HepG2 (cell line): ENCODE measurements around the gene ANO1. TPM values are rescaled to one million over a fixed set of nuclear protein-coding genes. Genes with fewer than 3 reads are reported as not detected.

Experiments
- ATAC-seq: fragments of 200-7000 bp; cut with Tn5 transposase; 3 replicates; pipeline ENCODE4 v1.9.1; 2020; ENCODE audit warnings: mild to moderate bottlenecking, moderate library complexity
- BruUV-seq: library from RNA; stranded (reverse); fragments of 400-500 nt; replicated peaks from 2 replicates; lab custom pipeline; 2021; lab: Mats Ljungman, UMichigan
- CTCF ChIA-PET: fragments of 300-600 bp; formaldehyde crosslinking; extraction: SDS; loops from one replicate; lab custom pipeline; 2021; ENCODE audit warnings: low total read pairs, inconsistent platforms, low intra/inter-chr PET ratio; lab: Yijun Ruan, JAX
- POLR2A ChIA-PET: fragments of 350-600 bp; sonication (Branson Sonifier 250); formaldehyde crosslinking; loops from one replicate; lab custom pipeline; 2020; ENCODE audit warnings: antibody characterized with exemption, inconsistent platforms; lab: Yijun Ruan, JAX
- DNase-seq: peaks from one replicate; pipeline ENCODE4 v3.0.0-alpha.2; 2015; ENCODE audit warnings: low spot score
- FAIRE-seq: peaks from 3 replicates; lab custom pipeline; 2011; peaks lifted over from hg19 to GRCh38; lab: Jason Lieb, UNC
- H2AFZ ChIP-seq: one replicate; pipeline ENCODE4 v1.6.1; 2011; ENCODE audit warnings: low read length, inconsistent platforms
- H3K27ac ChIP-seq: fragments of 300-600 bp; 3 replicates; pipeline ENCODE4 v1.8.0; 2011; ENCODE audit warnings: mixed run types, mild to moderate bottlenecking, mixed read lengths, low read length, inconsistent platforms; ENCODE audit not compliant: insufficient read depth; ENCODE audit errors: extremely low read length
- H3K27me3 ChIP-seq, 2 experiments: fragments of 200-600 bp in 1 of 2; 2 replicates in 1 of 2; 3 replicates in 1 of 2; pipeline versions ENCODE4 v1.6.0 to v1.8.0; 2011; ENCODE audit warnings: low read length in 2 of 2, mild to moderate bottlenecking in 2 of 2, moderate library complexity in 2 of 2, inconsistent platforms in 1 of 2; ENCODE audit not compliant: insufficient read depth in 2 of 2, control insufficient read depth in 1 of 2
- H3K36me3 ChIP-seq, 2 experiments: fragments of 200-600 bp in 1 of 2; replicated peaks in 1 of 2; 2 replicates in 1 of 2; 3 replicates in 1 of 2; pipeline versions ENCODE4 v1.5.1 to v1.8.0; 2011; ENCODE audit warnings: low read length in 2 of 2, inconsistent platforms in 1 of 2; ENCODE audit not compliant: insufficient read depth in 2 of 2, control insufficient read depth in 1 of 2
- H3K4me1 ChIP-seq: 2 replicates; pipeline ENCODE4 v1.5.1; 2012; ENCODE audit warnings: low read length, inconsistent platforms; ENCODE audit not compliant: insufficient read depth
- H3K4me2 ChIP-seq: 2 replicates; pipeline ENCODE4 v1.6.0; 2011; ENCODE audit warnings: low read depth, low read length, inconsistent platforms
- H3K4me3 ChIP-seq, 3 experiments: fragments of 200-600 bp in 1 of 3; sonication (generic), shearing (Covaris generic) in 1 of 3; replicated peaks in 1 of 3; 2 replicates each; pipeline ENCODE4 v1.5.1; 2011 to 2016; ENCODE audit warnings: low read length in 3 of 3, inconsistent platforms in 2 of 3, low read depth in 2 of 3, mild to moderate bottlenecking in 2 of 3, control low read depth in 1 of 3, mixed read lengths in 1 of 3; ENCODE audit not compliant: insufficient read depth in 1 of 3
- H3K79me2 ChIP-seq: one replicate; pipeline ENCODE4 v1.6.1; 2011; ENCODE audit warnings: low read length, inconsistent platforms; ENCODE audit not compliant: insufficient read depth
- H3K9ac ChIP-seq: 2 replicates; pipeline ENCODE4 v1.6.0; 2011; ENCODE audit warnings: mild to moderate bottlenecking, low read depth, low read length, inconsistent platforms; ENCODE audit not compliant: insufficient read depth
- H3K9me3 ChIP-seq: 2 replicates; pipeline ENCODE4 v1.5.1; 2012; ENCODE audit warnings: mild to moderate bottlenecking, low read length
- H4K20me1 ChIP-seq: 2 replicates; pipeline ENCODE4 v1.6.0; 2011; ENCODE audit warnings: inconsistent platforms, mild to moderate bottlenecking, low read length, moderate library complexity; ENCODE audit not compliant: insufficient read depth
- HES4 ChIP-seq: sonication (generic); formaldehyde crosslinking; IDR thresholded peaks from 2 replicates; pipeline ENCODE4 v1.9.0; 2021; ENCODE audit warnings: mild to moderate bottlenecking, missing genetic modification reagents, borderline replicate concordance
- JUND ChIP-seq: sonication (generic); formaldehyde crosslinking; IDR thresholded peaks from 2 replicates; pipeline ENCODE4 v1.8.0; 2022; ENCODE audit warnings: mild to moderate bottlenecking, missing genetic modification reagents
- KDM5A ChIP-seq: fragments of 200-600 bp; sonication (generic); IDR thresholded peaks from 2 replicates; pipeline ENCODE4 v1.7.0; 2018; ENCODE audit warnings: antibody characterized with exemption, mild to moderate bottlenecking, low read length, borderline replicate concordance
- MXD3 ChIP-seq: IDR thresholded peaks from 2 replicates; pipeline ENCODE4 v1.6.1; 2016; ENCODE audit warnings: mild to moderate bottlenecking, missing biosample characterization, missing genetic modification reagents
- RARA ChIP-seq: IDR thresholded peaks from 2 replicates; pipeline ENCODE4 v1.6.1; 2016; ENCODE audit warnings: missing genetic modification reagents, missing compliant biosample characterization
- RNF2 ChIP-seq: fragments of 450-650 bp; conservative IDR thresholded peaks from 2 replicates; pipeline ENCODE4 v1.6.1; 2016; ENCODE audit warnings: low read depth
- SUZ12 ChIP-seq: fragments of 150-350 bp; IDR thresholded peaks from 2 replicates; pipeline ENCODE4 v1.6.1; 2014; ENCODE audit warnings: low read depth, low read length
- ZBTB20 ChIP-seq: sonication (generic); formaldehyde crosslinking; IDR thresholded peaks from 2 replicates; pipeline ENCODE4 v1.8.1; 2023; ENCODE audit warnings: missing genetic modification reagents, low read depth, mild to moderate bottlenecking, borderline replicate concordance
- ZMAT5 ChIP-seq: sonication (generic); formaldehyde crosslinking; IDR thresholded peaks from 2 replicates; pipeline ENCODE4 v1.5.0; 2020; ENCODE audit warnings: mild to moderate bottlenecking, low read depth, missing genetic modification reagents, borderline replicate concordance
- ZNF549 ChIP-seq: sonication (generic); formaldehyde crosslinking; IDR thresholded peaks from 2 replicates; pipeline ENCODE4 v1.5.0; 2020; ENCODE audit warnings: missing genetic modification reagents
- ZNF782 ChIP-seq: sonication (generic); formaldehyde crosslinking; IDR thresholded peaks from 2 replicates; pipeline ENCODE4 v1.4.0; 2020; ENCODE audit warnings: missing genetic modification reagents, mild to moderate bottlenecking, borderline replicate concordance
- WGBS: methylation state at CpG from one replicate; pipeline ENCODE4 v1.1.6; 2017; ENCODE audit warnings: low lambda C conversion rate; 5-methylcytosine and 5-hydroxymethylcytosine counted together
- in situ Hi-C: cut with HindIII; loops from 2 replicates; pipeline ENCODE4 v1.10.0; 2017; ENCODE audit warnings: low pct_unique_long_range_greater_than_20kb; ENCODE audit not compliant: extremely low pct_ligation_motif_present
- intact Hi-C: fragments of 100-400 bp; cut with micrococcal nuclease; formaldehyde crosslinking; loops from one replicate; pipeline ENCODE4 v1.10.0; 2022; ENCODE audit not compliant: unreplicated experiment
- polyA plus RNA-seq, 8 experiments: library from polyadenylated mRNA; depleted of rRNA in 3 of 8; stranded (reverse) in 7 of 8; unstranded in 1 of 8; fragments of >200 nt; fragmentation: Illumina TruSeq in 4 of 8; extraction: Trizol in 4 of 8; gene quantifications; 2 replicates each; pipeline versions ENCODE4 v1.2.1 to v1.2.3, GENCODE V29; 2011 to 2016; ENCODE audit warnings: low read depth in 4 of 8, missing spikeins in 1 of 8, mixed read lengths in 1 of 8; ENCODE audit not compliant: insufficient read depth in 1 of 8
- total RNA-seq, 5 experiments: library from RNA; depleted of rRNA; stranded (reverse); fragments of >200 nt; fragmentation: Illumina TruSeq; extraction: Trizol; gene quantifications; 2 replicates each; pipeline ENCODE4 v1.2.3, GENCODE V29; 2016; ENCODE audit warnings: low read depth in 1 of 5
- TF ChIP-seq, protein P1 (sequence below): sonication (generic); formaldehyde crosslinking; IDR thresholded peaks from 2 replicates; pipeline ENCODE4 v1.5.1; 2020; ENCODE audit warnings: missing genetic modification reagents, mild to moderate bottlenecking, borderline replicate concordance
- TF ChIP-seq, protein P2 (sequence below): sonication (generic); formaldehyde crosslinking; IDR thresholded peaks from 2 replicates; pipeline ENCODE4 v1.5.0; 2020; ENCODE audit warnings: mild to moderate bottlenecking, missing genetic modification reagents

The ANO1 gene
- total and polyA plus RNA-seq, 2 of the 13 experiments (the other 11 are each of a cell fraction or from before 2014, with no cell fraction given), result not detected

DNA sequence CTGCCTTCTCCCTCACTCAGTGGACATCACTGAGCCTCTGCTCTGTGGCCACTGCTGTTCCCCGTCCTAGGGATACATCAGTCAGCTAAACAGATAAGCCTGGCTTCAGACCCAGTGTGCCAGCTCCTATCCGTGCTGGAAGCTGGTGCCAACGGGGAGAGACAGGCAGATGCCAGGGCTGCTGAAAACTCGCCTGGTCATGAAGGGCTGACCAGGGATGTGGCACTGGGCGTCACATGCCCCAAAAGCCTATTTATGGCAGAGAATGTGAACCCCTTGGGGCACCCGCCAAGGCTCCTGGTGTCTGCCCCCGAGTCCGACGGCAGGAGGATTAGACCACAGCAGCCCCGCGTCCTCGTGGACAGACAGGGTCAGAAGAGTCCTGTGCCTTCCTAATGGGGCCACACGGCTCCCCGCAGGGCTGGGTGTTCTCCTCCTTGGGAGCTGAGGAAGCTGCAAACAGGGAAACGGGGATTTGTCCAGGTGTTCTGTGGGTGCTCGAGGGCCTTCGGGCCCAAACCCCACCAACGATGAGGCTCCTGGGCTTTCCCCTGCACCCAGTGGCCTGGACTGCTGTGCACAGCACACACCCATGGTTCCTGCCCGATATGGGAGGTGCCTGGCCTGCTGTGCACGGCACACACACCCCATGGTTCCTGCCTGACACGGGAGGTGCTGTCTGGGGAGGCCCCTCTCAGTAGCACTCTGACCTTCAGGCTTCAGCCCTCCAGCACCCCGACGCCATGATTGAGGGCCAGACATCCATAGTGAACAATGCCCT lies 19.9 kb downstream of the ANO1 start:
- H3K27me3 ChIP-seq, result peaks cover 23 to 76% of the 10 kb centered on the region in 2 experiments
- no peaks in the 10 kb centered on the region for H3K79me2 ChIP-seq
- H3K4me1 ChIP-seq, result no peaks in the 10 kb centered on the region
- H3K4me2 ChIP-seq, result no peak overlapping the region
- H3K9ac ChIP-seq, result no peak overlapping the region
- FAIRE-seq, result no peak
- 13% methylated on average over 6 of the region's 23 CpGs for WGBS
- H3K4me3 ChIP-seq, result no peak overlapping the region
- BruUV-seq, result no TSS peak
- H2AFZ ChIP-seq, result no peak overlapping the region
- ChIA-PET CTCF (no interaction called here), POLR2A (no interaction called here)
- H3K9me3 ChIP-seq, result no peaks in the 10 kb centered on the region
- DNase-seq, result no peak
- no peaks in the 10 kb centered on the region for H4K20me1 ChIP-seq
- ATAC-seq, result no peak
- no peak overlapping the region for H3K27ac ChIP-seq
- intact Hi-C loops (no loop called here), in situ Hi-C loops (no loop called here)
- TF ChIP-seq RNF2 (no peak), KDM5A (no peak), SUZ12 (no peak), JUND (CRISPR knock-in tag) (no peak), ZNF782 (CRISPR knock-in tag) (no peak), ZMAT5 (CRISPR knock-in tag) (no peak)
- H3K36me3 ChIP-seq, result no peaks in the 10 kb centered on the region

GRCh38 chr11:70098936-70099335 lies 20.8 kb downstream of the ANO1 start:
- 34% methylated on average over 8 of the region's 12 CpGs for WGBS
- ChIA-PET CTCF (no interaction called here), POLR2A (no interaction called here)
- no peaks in the 10 kb centered on the region for H3K79me2 ChIP-seq
- H3K4me3 ChIP-seq, result no peak overlapping the region
- intact Hi-C loops, result no loop called here
- no peak overlapping the region for H2AFZ ChIP-seq
- DNase-seq, result no peak
- in situ Hi-C loops, result no loop called here
- no peaks in the 10 kb centered on the region for H3K4me1 ChIP-seq
- H3K36me3 ChIP-seq, result no peaks in the 10 kb centered on the region
- FAIRE-seq, result no peak
- no peak overlapping the region for H3K4me2 ChIP-seq
- H3K27ac ChIP-seq, result no peak overlapping the region
- no peak for ATAC-seq
- H3K27me3 ChIP-seq, result peaks cover 26 to 80% of the 10 kb centered on the region in 2 experiments
- no peak overlapping the region for H3K9ac ChIP-seq
- no peaks in the 10 kb centered on the region for H3K9me3 ChIP-seq
- no peaks in the 10 kb centered on the region for H4K20me1 ChIP-seq
- BruUV-seq, result no TSS peak
- TF ChIP-seq ZNF549 (CRISPR knock-in tag), result no peak
- TF ChIP-seq RARA (CRISPR knock-in tag), result no peak
- no peak for TF ChIP-seq HES4 (CRISPR knock-in tag)
- TF ChIP-seq, protein P1, sequence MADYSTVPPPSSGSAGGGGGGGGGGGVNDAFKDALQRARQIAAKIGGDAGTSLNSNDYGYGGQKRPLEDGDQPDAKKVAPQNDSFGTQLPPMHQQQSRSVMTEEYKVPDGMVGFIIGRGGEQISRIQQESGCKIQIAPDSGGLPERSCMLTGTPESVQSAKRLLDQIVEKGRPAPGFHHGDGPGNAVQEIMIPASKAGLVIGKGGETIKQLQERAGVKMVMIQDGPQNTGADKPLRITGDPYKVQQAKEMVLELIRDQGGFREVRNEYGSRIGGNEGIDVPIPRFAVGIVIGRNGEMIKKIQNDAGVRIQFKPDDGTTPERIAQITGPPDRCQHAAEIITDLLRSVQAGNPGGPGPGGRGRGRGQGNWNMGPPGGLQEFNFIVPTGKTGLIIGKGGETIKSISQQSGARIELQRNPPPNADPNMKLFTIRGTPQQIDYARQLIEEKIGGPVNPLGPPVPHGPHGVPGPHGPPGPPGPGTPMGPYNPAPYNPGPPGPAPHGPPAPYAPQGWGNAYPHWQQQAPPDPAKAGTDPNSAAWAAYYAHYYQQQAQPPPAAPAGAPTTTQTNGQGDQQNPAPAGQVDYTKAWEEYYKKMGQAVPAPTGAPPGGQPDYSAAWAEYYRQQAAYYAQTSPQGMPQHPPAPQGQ (CRISPR knock-in tag), result no peak
- no peak for TF ChIP-seq ZBTB20
- TF ChIP-seq, protein P2, sequence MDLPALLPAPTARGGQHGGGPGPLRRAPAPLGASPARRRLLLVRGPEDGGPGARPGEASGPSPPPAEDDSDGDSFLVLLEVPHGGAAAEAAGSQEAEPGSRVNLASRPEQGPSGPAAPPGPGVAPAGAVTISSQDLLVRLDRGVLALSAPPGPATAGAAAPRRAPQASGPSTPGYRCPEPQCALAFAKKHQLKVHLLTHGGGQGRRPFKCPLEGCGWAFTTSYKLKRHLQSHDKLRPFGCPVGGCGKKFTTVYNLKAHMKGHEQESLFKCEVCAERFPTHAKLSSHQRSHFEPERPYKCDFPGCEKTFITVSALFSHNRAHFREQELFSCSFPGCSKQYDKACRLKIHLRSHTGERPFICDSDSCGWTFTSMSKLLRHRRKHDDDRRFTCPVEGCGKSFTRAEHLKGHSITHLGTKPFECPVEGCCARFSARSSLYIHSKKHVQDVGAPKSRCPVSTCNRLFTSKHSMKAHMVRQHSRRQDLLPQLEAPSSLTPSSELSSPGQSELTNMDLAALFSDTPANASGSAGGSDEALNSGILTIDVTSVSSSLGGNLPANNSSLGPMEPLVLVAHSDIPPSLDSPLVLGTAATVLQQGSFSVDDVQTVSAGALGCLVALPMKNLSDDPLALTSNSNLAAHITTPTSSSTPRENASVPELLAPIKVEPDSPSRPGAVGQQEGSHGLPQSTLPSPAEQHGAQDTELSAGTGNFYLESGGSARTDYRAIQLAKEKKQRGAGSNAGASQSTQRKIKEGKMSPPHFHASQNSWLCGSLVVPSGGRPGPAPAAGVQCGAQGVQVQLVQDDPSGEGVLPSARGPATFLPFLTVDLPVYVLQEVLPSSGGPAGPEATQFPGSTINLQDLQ (CRISPR knock-in tag), result no peak
- TF ChIP-seq MXD3, result no peak
